K562 (cell line): ENCODE measurements around the gene PARD3. TPM values are rescaled to one million over a fixed set of nuclear protein-coding genes. Genes with fewer than 3 reads are reported as not detected.

Experiments
- ATF6 ChIP-seq: sonication (generic); formaldehyde crosslinking; IDR thresholded peaks from 2 replicates; pipeline ENCODE4 v1.4.0; 2020; ENCODE audit warnings: mild to moderate bottlenecking, missing genetic modification reagents
- HDAC6 ChIP-seq: IDR thresholded peaks from 2 replicates; pipeline ENCODE4 v1.6.1; 2012; ENCODE audit warnings: low read depth, mild to moderate bottlenecking, control low read depth, inconsistent platforms, low read length, moderate library complexity
- HEY1 ChIP-seq: fragments of 250-450 bp; sonication (Bioruptor Pico); IDR thresholded peaks from 2 replicates; pipeline ENCODE4 v1.5.0; 2020; ENCODE audit warnings: mild to moderate bottlenecking, moderate library complexity, borderline replicate concordance
- MEF2D ChIP-seq: conservative IDR thresholded peaks from 2 replicates; pipeline ENCODE4 v1.6.1; 2016; ENCODE audit warnings: low read depth, missing genetic modification characterization, missing compliant biosample characterization
- NFYB ChIP-seq: IDR thresholded peaks from 2 replicates; pipeline ENCODE4 v1.6.1; 2011; ENCODE audit warnings: mild to moderate bottlenecking, moderate library complexity; ENCODE audit not compliant: insufficient read length; ENCODE audit errors: extremely low read depth
- RNF2 ChIP-seq: sonication (generic); IDR thresholded peaks from 2 replicates; pipeline ENCODE4 v1.6.1; 2016
- ZBTB17 ChIP-seq: fragments of 450-650 bp; formaldehyde crosslinking; IDR thresholded peaks from 2 replicates; pipeline ENCODE4 v1.4.0; 2020; ENCODE audit warnings: mild to moderate bottlenecking
- ZFX ChIP-seq: sonication (generic); formaldehyde crosslinking; IDR thresholded peaks from 2 replicates; pipeline ENCODE4 v1.8.0; 2022; ENCODE audit warnings: mild to moderate bottlenecking, missing genetic modification reagents, moderate library complexity
- ZMIZ1 ChIP-seq, 2 experiments: fragments of 150-350 bp in 1 of 2; IDR thresholded peaks; 2 replicates each; pipeline ENCODE4 v1.6.1; 2012 to 2016; ENCODE audit warnings: low read depth in 2 of 2, low read length in 2 of 2, mild to moderate bottlenecking in 1 of 2, moderate library complexity in 1 of 2
- ZNF551 ChIP-seq: fragments of 250-450 bp; sonication (Bioruptor Pico); IDR thresholded peaks from 2 replicates; pipeline ENCODE4 v1.5.0; 2021; ENCODE audit warnings: mild to moderate bottlenecking, moderate library complexity
- polyA plus RNA-seq, 8 experiments: library from polyadenylated mRNA; depleted of rRNA in 4 of 8; stranded (reverse) in 5 of 8; unstranded in 3 of 8; fragments of >200 nt; fragmentation: Nextera tagmentation in 2 of 8; fragmentation: Illumina TruSeq in 1 of 8; extraction: Ambion mirVana in 2 of 8; extraction: Trizol in 1 of 8; gene quantifications; 2 replicates each; pipeline versions ENCODE4 v1.2.1 to v1.2.3, GENCODE V29; 2011 to 2014; ENCODE audit warnings: inconsistent platforms in 1 of 8, missing spikeins in 1 of 8
- total RNA-seq, 7 experiments: library from RNA; depleted of rRNA in 6 of 7; stranded (reverse); fragments of >200 nt in 6 of 7; fragmentation: Illumina TruSeq in 2 of 7; extraction: Trizol in 2 of 7; gene quantifications; 2 replicates each; pipeline versions ENCODE4 v1.2.1 to v1.2.3, GENCODE V29; 2011 to 2021; ENCODE audit warnings: low replicate concordance in 1 of 7
- TF ChIP-seq, protein P1 (sequence below): sonication (generic); formaldehyde crosslinking; IDR thresholded peaks from 2 replicates; pipeline ENCODE4 v1.8.0; 2022; ENCODE audit warnings: mild to moderate bottlenecking, missing genetic modification reagents, borderline replicate concordance

Gene PARD3
- total and polyA plus RNA-seq, 9 of the 15 experiments (the other 6 are each of a cell fraction or from before 2014, with no cell fraction given) = 2.7 to 11.7 (median 7.7) TPM

DNA sequence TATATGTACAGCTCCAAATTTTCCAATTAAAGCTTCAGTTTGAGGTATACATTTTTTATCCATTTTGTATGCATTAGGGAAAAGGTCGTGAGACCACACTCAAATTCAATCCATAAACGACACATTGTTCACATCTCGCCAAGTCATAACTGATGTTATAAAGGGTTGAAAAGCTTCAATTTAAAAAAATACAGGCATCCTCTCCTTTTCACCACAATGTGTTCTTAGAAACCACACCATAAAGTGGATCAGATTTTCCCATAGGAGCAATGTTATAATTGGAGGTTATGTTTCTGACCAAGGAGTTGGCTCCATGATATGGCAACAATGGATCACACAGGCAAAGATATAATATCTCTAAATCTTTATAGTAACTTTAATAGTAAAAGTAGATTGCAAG lies 663.6 kb downstream of the PARD3 start (continued):
- TF ChIP-seq ZMIZ1 (IDR thresholded peaks at IDR 0.05; ENCODE audit: low read depth in 2 of 2, low read length in 2 of 2) = no peak
- TF ChIP-seq NFYB = no peak
- TF ChIP-seq HDAC6 = no peak
- TF ChIP-seq, protein P1, sequence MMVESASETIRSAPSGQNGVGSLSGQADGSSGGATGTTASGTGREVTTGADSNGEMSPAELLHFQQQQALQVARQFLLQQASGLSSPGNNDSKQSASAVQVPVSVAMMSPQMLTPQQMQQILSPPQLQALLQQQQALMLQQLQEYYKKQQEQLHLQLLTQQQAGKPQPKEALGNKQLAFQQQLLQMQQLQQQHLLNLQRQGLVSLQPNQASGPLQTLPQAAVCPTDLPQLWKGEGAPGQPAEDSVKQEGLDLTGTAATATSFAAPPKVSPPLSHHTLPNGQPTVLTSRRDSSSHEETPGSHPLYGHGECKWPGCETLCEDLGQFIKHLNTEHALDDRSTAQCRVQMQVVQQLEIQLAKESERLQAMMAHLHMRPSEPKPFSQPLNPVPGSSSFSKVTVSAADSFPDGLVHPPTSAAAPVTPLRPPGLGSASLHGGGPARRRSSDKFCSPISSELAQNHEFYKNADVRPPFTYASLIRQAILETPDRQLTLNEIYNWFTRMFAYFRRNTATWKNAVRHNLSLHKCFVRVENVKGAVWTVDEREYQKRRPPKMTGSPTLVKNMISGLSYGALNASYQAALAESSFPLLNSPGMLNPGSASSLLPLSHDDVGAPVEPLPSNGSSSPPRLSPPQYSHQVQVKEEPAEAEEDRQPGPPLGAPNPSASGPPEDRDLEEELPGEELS (CRISPR knock-in tag) = no peak
- no peak for TF ChIP-seq ZFX (CRISPR knock-in tag)
- TF ChIP-seq ZBTB17 (CRISPR knock-in tag) = no peak
- no peak for TF ChIP-seq MEF2D
- no peak for TF ChIP-seq RNF2
- no peak for TF ChIP-seq HEY1 (CRISPR knock-in tag)
- TF ChIP-seq ATF6 (CRISPR knock-in tag) = no peak
- no peak for TF ChIP-seq ZNF551
- TF ChIP-seq, all 486 proteins: peak for 0
